ENCODE data around the gene U2AF2.
A peak's percentile ranks its signal among the peaks of the same experiment; 100 is the strongest.

Gene U2AF2

GRCh38 chr19:55626350-55626749, 28.5 kb upstream of the U2AF2 start:
- H3K4me3 ChIP-seq (ENCODE audit: low read length): no peak overlapping the region
- no peak for TF ChIP-seq ZNF274 (IDR thresholded peaks at IDR 0.05; ENCODE audit: low read depth, low read length)

GRCh38 chr19:55632463-55632834, 22.4 kb upstream of the U2AF2 start:
- no peak overlapping the region for H3K4me3 ChIP-seq (ENCODE audit: low read length)
- no peak for TF ChIP-seq ZNF274 (IDR thresholded peaks at IDR 0.05; ENCODE audit: low read depth, low read length)

GRCh38 chr19:55633861-55634260, 21.0 kb upstream of the U2AF2 start:
- peak overlapping the region; percentile 92; the same call in 1 of the 2 replicates for H3K4me3 ChIP-seq (ENCODE audit: low read length)
- no peak for TF ChIP-seq ZNF274 (IDR thresholded peaks at IDR 0.05; ENCODE audit: low read depth, low read length)

GRCh38 chr19:55635334-55635717, 19.5 kb upstream of the U2AF2 start:
- H3K4me3 ChIP-seq (ENCODE audit: low read length): peak overlapping the region; percentile 92
- TF ChIP-seq ZNF274 (IDR thresholded peaks at IDR 0.05; ENCODE audit: low read depth, low read length): no peak

- TF ChIP-seq ZNF274 (IDR thresholded peaks at IDR 0.05; ENCODE audit: low read depth, low read length): no peak
- H3K4me3 ChIP-seq (ENCODE audit: low read length): peak overlapping the region; percentile 92
Measured at GRCh38 chr19:55635856-55636440, 18.9 kb upstream of the U2AF2 start.

GRCh38 chr19:55636723-55637122, 18.1 kb upstream of the U2AF2 start:
- H3K4me3 ChIP-seq (ENCODE audit: low read length): no peak overlapping the region
- TF ChIP-seq ZNF274 (IDR thresholded peaks at IDR 0.05; ENCODE audit: low read depth, low read length): no peak

DNA sequence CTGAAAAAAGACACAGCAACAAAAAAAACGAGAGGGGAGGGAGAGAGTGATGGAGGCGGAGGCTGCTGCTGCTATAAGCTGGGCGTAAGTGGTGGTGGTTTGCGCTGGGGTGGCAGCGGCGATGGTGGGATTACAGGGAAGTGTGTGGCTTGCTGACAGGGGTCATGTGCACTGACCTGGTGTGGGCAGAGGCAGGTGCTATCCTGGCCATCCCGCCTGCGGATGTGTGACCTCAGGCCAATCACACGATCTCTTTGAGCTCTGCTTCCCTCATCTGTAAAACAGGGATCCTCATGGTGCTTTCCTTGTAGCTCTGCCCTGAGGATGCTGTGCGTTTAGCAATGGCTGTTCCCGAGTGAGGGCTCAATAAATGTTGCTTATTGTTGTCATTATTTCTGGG, 17.3 kb upstream of the U2AF2 start:
- H3K4me3 ChIP-seq (ENCODE audit: low read length): no peak overlapping the region
- no peak for TF ChIP-seq ZNF274 (IDR thresholded peaks at IDR 0.05; ENCODE audit: low read depth, low read length)

- H3K4me3 ChIP-seq (ENCODE audit: low read length): no peak overlapping the region
- no peak for TF ChIP-seq ZNF274 (IDR thresholded peaks at IDR 0.05; ENCODE audit: low read depth, low read length)
Measured at GRCh38 chr19:55638864-55639359, 15.9 kb upstream of the U2AF2 start.

- H3K4me3 ChIP-seq (ENCODE audit: low read length): peak overlapping the region; percentile 95; the same call in 1 of the 2 replicates
- no peak for TF ChIP-seq ZNF274 (IDR thresholded peaks at IDR 0.05; ENCODE audit: low read depth, low read length)
Measured at GRCh38 chr19:55640043-55640576, 14.7 kb upstream of the U2AF2 start.

DNA sequence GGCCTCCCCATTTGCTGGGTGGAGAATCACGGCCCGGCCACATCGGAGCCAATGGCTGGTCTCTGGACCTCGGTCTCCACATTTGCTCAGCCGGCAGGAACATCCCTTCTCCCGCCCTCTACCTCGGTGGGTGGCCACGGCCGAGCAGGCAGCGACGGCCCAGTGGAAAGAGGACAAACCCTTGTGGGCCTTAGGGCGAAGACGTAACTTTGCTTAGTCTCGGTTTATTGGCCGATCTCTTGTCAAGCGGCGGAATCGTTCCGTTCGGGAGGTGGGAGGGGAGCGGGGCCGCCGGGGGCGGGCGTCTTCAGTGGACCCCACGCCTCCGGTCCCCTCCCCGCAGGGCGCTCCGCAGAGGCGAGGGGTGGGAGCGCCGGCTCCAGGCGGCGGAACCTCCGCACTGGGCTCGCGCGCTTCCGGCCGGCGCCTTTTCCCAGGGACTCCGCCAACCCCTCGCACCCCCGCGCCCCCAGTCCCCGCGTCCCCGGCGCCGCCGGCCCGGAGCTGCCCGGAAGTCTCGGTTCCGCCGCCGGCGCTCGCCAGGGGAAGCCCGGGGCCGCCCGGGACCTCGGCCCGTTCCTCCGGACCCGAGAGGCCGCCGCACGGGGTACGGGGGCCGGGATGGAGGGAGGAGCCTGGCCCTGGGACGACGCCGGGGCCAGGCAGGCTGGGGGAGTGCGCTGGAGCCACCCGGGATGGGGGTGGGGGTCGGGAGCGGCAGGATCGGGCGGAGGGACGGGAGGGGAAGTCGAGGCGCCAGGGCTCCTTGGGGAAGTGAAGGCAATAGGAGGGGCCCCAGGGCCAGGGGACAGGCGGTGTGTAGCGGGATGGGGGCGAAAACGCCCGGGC, 14.0 kb upstream of the U2AF2 start, which contains the start of gene ZNF580:
Gene ZNF580, plus strand, starts transcription at position 426 of the 849 bp plus-strand sequence. CDS start 1,507 bp downstream, outside the sequence.
- no peak for TF ChIP-seq ZNF274 (IDR thresholded peaks at IDR 0.05; ENCODE audit: low read depth, low read length)
- peak within 1 kb of the TSS; percentile 95 for H3K4me3 ChIP-seq (ENCODE audit: low read length)

DNA sequence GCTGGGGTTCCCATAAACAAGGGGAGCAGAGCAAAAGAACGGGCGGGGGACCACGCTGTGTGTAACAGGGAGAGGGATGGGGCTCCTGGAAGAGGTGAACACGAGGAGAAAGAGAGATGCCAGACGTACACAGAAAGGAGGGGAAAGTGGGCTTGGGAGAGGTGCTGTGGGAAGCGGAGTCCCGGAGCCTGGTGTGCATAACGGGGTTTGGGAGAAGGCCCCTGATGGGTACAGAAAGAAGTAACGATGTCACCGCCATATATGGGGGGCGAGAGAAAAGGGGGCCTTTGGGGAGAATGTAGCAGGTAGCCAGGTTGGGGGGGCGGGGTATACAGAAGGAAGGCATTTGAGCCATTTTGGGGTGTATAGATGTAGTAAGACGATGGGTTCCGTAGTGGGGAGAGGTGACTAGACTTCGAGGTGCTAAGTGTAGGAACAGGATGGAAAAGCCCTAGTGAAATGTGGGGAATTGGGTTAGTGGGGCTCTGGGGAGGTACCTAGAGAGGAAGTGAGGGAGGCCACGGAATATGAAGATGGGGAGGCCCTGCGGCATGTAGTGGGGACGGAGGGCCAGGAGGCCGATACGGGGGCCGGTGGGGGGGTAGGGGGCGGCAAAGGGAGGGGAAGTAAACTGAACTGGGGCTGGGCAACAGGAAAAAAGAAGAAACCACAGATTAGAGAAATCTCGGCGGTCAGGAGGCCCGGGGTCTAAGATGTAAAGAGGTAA, 13.2 kb upstream of the U2AF2 start:
- peak overlapping the region; percentile 95 for H3K4me3 ChIP-seq (ENCODE audit: low read length)
- TF ChIP-seq ZNF274 (IDR thresholded peaks at IDR 0.05; ENCODE audit: low read depth, low read length): no peak

DNA sequence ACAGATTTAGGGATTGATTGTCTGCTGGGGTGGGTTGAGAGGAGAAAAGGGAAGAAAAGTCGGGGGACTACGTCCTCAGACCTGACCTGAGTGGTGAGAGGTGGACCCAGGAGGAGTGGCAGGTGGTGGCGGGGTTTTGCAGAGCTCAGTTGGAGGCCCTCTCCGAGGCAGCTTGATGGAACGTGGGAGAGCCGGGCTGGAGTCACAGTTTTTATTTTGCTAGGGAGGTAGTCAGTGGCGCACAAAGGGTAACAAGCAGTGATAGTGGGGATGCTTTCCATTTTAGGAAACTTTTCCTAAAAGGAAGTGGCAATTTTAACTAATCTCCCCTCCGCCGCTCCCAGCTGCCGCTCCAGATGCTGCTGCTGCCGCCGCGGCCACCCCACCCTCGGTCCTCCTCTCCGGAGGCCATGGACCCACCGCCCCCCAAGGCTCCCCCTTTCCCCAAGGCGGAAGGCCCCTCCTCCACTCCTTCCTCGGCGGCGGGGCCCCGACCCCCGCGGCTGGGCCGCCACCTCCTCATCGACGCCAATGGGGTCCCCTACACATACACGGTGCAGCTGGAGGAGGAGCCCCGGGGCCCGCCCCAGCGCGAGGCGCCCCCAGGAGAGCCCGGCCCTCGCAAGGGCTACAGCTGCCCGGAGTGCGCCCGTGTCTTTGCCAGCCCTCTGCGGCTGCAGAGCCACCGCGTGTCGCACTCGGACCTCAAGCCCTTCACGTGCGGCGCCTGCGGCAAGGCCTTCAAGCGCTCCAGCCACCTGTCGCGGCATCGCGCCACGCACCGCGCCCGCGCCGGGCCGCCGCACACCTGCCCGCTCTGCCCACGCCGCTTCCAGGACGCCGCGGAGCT, 12.5 kb upstream of the U2AF2 start:
- H3K4me3 ChIP-seq (ENCODE audit: low read length): peak overlapping the region; percentile 95
- TF ChIP-seq ZNF274 (IDR thresholded peaks at IDR 0.05; ENCODE audit: low read depth, low read length): no peak

Data from GM08714 (cell line).